Stimulated activated CD4-positive, alpha-beta T cell treated with anti-CD3 and anti-CD28 coated beads, TNF-alpha, amount 100 ng/mL, for 4 hours (primary cell): ENCODE results near the gene SLC6A4.
"Not testable (repeated sequence)": the region's sequence is repeated elsewhere in the genome, so short reads cannot be mapped to it uniquely, and the experiment has no call there.

Experiments used
- DNase-seq, 3 experiments: peaks; one replicate each; pipeline ENCODE4 v3.0.0-alpha.2; 2020; ENCODE audit warnings: low read depth in 3 of 3

The SLC6A4 gene

DNA sequence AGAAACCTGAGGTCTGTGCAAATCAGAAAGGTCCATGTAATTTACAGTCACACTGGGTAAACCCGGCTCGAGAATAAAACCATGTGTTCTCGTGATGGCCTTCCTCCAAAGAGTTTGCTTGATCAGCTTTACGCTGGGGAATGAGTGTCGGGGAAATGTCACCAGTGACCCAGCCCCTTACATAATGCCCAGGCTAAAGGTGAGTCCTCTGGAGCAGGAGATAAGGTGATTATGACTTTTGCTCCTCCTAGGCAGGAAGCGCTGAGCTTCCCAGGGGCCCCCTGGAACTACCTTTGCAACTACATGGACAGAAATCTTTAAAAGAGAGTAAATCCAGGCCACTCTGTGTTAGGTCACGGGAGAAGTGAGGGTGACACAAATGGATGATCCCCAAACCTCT is 15.7 kb downstream of the SLC6A4 start:
- DNase-seq, result no peak

DNA sequence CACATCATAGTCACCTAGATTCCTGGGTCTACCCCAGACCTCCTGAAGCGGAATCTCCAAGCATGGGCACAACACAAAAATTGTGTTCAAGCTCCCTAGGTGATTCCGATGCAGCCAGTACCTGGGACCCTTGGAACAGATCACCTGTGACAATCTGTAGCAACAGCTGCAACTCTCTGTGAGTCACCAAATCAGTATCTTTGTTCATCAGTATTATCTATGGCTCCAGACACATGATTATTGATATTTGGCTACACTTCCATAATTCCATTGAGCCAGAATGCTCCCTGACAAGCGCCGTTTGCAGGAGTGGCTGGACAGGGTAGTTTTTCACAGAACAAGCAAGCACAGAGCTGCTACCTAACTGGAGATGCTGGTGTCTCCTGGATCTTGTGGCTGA is 16.2 kb downstream of the SLC6A4 start:
- no peak for DNase-seq

DNA sequence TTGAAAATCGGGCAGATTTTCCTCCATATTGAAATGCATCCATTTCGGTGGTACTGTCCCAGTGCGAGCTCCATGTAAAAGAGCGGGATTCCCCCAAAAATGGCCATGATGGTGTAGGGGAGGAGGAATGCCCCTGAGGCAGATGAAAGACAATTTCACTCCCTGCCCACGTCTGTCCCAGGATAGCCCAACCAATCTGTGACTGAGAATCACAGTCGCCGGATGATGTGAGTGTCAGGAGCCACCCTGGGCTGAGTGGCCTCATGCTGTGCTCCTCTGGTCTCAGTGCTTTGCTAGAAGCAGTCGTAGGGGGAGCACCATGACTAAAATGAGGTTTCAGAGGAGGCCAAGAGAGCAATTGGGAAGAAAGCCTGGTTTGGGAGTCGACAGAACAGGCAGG is 16.7 kb downstream of the SLC6A4 start:
- DNase-seq, result no peak

- no peak for DNase-seq
Measured at GRCh38 chr17:30217746-30218245, 17.7 kb downstream of the SLC6A4 start.

DNA sequence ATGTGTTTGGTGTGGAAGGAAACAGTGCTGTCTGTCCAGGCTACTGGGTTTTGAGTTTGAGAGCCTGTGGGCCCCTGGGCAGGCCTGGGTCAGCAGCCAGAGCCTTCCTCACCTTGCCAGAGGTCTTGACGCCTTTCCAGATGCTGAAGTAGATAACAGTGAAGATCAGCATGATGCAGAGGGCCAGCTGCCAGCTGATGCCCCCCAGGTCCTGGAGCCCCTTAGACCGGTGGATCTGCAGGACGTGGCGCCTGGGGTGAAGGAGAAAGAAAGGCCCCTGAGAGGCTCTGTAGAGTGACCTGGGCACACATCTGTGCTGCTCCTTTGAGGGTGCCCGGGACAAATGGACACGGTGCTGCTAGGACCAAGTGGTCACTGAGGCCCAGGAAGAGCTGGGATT is 18.4 kb downstream of the SLC6A4 start:
- DNase-seq, result no peak

- no peak for DNase-seq
Measured at GRCh38 chr17:30212750-30213149, 22.7 kb downstream of the SLC6A4 start.

GRCh38 chr17:30211371-30211770 is 24.1 kb downstream of the SLC6A4 start:
- no peak for DNase-seq

DNA sequence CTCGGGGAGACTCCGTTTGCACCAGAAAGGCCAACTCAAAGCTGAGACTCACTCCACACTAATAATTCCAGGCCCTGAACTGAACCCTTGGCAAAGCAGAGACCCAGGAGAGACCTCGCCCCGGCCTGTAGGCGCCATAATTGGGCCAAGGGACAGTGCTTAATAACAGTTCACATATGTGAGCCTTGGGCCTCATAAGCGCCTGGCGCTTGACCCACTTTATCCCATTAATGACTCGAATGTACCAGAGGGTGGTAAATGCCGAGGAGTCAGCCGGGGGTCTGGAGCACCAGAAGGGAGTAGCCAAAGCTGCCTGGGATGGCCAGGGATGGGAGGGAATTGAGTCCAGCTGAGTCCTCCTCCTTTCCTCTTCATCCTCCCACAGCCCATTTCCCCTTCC is 24.6 kb downstream of the SLC6A4 start:
- DNase-seq, result no peak

DNA sequence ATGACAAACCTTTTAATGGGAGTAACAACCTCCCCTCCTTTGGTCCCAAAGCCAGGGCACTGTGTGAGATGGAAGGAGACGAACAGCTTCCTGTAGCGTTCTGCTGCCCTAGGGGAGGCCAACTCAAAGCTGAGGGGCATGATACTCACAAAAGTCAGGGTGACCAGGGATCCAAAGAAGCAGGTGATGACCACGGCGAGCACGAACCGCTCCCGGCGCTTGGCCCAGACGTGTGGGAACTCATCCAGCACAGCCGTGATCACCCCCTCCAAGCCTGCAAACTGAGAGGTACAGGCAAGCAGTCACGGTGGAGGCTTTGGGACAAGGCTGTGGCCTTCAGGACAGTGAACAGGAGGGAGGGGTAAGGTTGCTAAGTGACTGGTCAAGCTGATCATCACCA is 25.1 kb downstream of the SLC6A4 start:
- DNase-seq, result no peak

GRCh38 chr17:30209930-30210329 is 25.6 kb downstream of the SLC6A4 start:
- no peak for DNase-seq

DNA sequence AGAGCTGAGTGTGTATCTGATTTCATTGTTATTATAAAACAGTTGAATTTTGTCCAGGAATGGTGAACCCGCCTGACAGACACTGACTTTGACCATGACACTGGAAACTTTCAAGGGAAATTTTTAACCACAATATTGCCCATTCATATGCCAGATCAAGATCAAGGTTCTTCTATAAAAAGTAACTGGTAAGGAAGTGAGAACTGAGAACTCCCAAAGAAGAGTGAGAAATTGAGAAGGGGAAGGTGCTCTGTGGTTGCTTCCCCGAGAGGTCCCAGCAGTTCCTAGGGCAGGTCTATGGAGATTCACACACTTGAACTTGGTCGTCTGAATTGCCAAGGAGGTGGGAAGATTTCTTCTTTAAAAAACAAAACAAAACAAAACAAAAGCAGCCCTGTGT is 27.3 kb downstream of the SLC6A4 start:
- DNase-seq, result no peak

DNA sequence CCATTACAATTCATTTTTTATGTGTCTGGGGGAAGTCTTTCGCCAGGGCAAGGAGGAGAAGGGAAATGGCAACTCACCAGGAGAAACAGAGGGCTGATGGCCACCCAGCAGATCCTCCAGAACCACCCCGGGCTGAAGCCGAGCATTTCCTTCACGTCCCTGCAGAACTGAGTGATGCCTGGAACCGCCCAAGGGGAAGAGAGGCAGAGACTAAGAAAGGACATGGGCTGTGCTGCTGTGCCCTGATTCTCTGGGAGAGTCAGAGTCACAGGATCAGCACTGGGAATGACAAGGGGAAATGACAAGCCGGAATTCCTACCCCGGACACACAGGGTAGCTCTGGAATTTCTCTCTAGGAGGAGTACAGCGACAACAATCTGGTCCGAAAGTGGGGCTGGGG is 27.8 kb downstream of the SLC6A4 start:
- no peak for DNase-seq

DNA sequence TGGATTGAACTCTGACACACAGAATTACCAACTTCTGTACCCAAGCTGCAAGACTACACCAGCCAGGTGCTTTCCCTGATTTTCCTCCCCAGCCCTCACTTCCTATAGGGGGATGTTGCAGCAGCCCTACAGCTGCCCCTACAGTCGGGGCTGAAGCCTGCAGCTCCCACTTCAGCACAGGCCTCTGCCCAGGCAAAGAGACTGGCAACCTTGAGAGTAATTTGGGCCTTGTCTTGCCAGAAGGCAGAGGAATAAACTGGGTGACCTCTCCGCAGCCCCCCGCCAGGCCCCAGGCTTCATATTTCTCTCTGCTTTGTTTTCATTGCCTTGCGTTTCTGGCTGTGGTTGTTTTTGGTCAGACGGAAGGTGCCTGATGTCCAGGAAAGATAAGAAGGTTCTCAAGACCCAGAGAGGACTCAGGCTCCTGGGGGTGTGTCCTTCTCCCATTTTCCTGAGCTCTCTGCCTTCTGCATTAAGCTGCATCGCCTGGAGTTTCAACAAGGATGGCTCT is 32.0 kb downstream of the SLC6A4 start:
- no peak for DNase-seq

DNA sequence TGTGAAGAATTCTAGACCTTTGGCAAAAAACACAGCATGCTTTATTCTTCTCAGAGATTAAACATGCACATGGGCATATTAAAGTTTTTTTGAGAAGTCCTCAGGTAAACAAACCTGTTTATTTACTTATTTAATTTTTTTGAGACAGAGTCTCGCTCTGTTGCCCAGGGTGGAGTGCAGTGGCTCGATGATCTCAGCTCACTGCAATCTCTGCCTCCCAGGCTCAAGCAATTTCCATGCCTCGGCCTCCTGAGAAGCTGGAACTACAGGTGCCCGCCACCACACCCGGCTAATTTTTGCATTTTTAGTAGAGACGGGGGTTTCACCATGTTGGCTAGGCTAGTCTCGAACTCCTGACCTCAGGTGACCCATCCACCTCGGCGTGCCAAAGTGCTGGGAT is 34.8 kb downstream of the SLC6A4 start:
- not testable (repeated sequence) for DNase-seq

DNA sequence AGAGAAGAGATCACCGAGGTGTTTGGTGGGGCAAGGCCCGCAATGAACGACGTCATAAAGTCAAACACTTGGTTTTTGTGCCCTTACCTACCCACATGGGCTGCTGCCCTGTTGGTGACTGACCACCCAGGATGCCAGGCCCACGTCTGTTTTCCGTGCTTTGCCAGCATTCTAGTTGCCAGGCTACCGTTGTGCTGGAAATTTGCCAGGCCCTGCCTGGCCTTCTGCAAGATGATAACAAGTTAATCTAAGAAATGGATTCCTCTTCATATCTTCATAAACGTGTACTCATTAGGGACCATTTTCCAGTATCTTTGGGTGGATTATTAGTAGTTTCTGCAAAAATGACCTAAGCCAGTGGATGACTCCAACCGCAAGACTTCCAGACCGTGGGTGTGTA is 35.4 kb downstream of the SLC6A4 start:
- no peak for DNase-seq

- no peak for DNase-seq
Measured at GRCh38 chr17:30199600-30199999, 35.9 kb downstream of the SLC6A4 start.

DNA sequence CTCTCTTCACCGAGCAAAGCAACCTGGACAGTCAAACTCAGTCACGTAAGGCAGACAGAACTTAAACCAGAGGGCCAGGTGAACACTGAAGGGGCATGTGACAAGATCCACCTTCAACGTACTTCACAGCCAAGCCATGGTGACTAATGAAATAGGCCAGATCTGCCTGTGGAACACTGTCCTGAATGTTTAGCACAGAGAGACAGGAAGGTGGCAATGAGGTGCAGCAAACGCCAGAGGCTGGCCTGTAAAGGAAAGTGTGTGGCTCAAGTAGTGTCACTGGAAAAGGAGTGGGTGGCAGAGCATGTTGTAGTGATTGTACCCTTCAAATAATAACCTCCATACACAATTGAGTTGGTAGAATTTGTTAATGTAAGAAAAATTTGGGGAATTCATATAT is 38.1 kb downstream of the SLC6A4 start:
- no peak for DNase-seq

DNA sequence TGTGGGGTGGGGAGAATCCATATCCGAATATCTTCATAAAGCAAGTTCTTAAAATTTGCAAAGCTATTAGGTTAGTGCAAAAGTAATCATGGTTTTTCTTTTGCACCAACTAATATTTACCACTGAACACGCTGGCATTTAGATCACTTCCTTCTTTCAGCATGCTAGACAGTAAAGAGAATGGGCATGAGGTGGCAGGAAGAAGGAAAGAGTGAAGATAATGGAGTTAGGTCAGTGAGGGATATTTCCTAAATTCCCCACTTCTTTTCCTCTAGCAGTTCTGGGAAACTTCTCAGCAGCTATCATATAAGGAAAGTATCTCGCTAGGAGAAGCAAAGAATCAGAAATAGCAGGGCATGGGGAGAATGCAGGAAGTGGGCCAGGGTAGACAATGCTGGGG is 39.0 kb downstream of the SLC6A4 start:
- DNase-seq, result no peak

GRCh38 chr17:30191072-30191471 is 44.4 kb downstream of the SLC6A4 start:
- no peak for DNase-seq

- no peak for DNase-seq
Measured at GRCh38 chr17:30188211-30188939, 47.1 kb downstream of the SLC6A4 start.

DNA sequence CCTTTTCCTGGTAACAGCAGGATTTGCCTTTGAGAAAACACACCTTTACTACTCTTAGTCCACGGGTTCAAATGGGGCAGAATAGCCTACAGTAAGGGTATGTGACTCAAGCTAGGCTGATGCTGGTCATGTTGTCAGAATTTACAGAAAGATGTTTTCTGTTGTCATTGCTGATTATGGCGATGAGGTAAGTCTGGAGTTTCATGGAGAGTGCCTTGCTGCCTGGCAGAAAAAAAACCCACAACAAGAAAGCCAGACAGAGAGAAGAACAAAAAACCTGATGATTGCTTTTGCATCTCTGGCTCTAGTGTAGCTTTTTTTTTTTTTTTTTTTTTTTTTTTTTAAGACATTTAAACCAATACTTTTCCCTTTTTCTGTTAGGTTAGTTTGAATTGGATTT is 47.9 kb downstream of the SLC6A4 start:
- DNase-seq, result no peak

DNA sequence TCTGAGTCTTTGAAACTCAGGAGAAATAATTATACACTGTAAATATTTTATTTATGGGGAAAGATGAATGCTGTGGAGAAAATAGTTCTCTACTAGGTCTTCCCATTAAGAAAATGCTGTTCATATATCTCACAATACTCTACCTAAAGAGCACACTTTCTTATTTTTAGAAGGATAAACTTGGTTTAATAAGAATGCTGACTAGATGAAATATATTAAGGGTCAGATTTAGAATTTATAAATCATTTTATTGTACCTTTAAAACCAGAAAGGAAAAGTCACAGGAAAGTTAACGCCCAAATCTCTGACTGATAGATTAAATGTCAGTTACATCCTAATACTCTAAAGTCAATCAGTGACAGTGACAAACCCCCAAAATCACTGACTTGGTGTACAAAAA is 48.7 kb downstream of the SLC6A4 start:
- no peak for DNase-seq

- DNase-seq, result no peak
Measured at GRCh38 chr17:30176855-30177254, 58.6 kb downstream of the SLC6A4 start.

- DNase-seq, result no peak
Measured at GRCh38 chr17:30174556-30174955, 60.9 kb downstream of the SLC6A4 start.
